Measurements from ENCODE around the gene MYO1F.
"Not testable (repeated sequence)": the region's sequence is repeated elsewhere in the genome, so short reads cannot be mapped to it uniquely, and the experiment has no call there.

MYO1F gene

GRCh38 chr19:8596168-8596567, 18.9 kb upstream of the MYO1F start:
- DNase-seq, result no peak

GRCh38 chr19:8595651-8596050, 18.4 kb upstream of the MYO1F start:
- no peak for DNase-seq

GRCh38 chr19:8593931-8594330, 16.7 kb upstream of the MYO1F start:
- DNase-seq, result no peak

GRCh38 chr19:8592231-8593009, 15.2 kb upstream of the MYO1F start:
- no peak for DNase-seq

- no peak for DNase-seq
Measured at GRCh38 chr19:8589177-8589714, 12.0 kb upstream of the MYO1F start.

GRCh38 chr19:8585894-8586750, 8.9 kb upstream of the MYO1F start:
- no peak for DNase-seq

- no peak for DNase-seq
Measured at GRCh38 chr19:8584965-8585893, 8.0 kb upstream of the MYO1F start.

- no peak for DNase-seq
Measured at GRCh38 chr19:8580710-8581281, 3.6 kb upstream of the MYO1F start.

- DNase-seq, result no peak
Measured at GRCh38 chr19:8578642-8579265, 1.5 kb upstream of the MYO1F start.

- DNase-seq, result no peak
Measured at GRCh38 chr19:8577741-8578140, 499 bp upstream of the MYO1F start.

- no peak for DNase-seq
Measured at GRCh38 chr19:8576273-8576993, 809 bp downstream of the MYO1F start.

- no peak for DNase-seq
Measured at GRCh38 chr19:8575467-8575997, 1.7 kb downstream of the MYO1F start.

- not testable (repeated sequence) for DNase-seq
Measured at GRCh38 chr19:8574619-8574922, 2.7 kb downstream of the MYO1F start.

GRCh38 chr19:8573316-8573715, 3.9 kb downstream of the MYO1F start:
- DNase-seq, result no peak

- no peak for DNase-seq
Measured at GRCh38 chr19:8571006-8571411, 6.2 kb downstream of the MYO1F start.

- no peak for DNase-seq
Measured at GRCh38 chr19:8569066-8569771, 8.0 kb downstream of the MYO1F start.

- no peak for DNase-seq
Measured at GRCh38 chr19:8567522-8568172, 9.6 kb downstream of the MYO1F start.

- DNase-seq, result no peak
Measured at GRCh38 chr19:8566855-8567254, 10.4 kb downstream of the MYO1F start.

- not testable (repeated sequence) for DNase-seq
Measured at GRCh38 chr19:8564866-8565265, 12.4 kb downstream of the MYO1F start.

All from NCI-H2081 treated with DMSO at 0.1 percent for 48 hours (cell line).